NCI-H510A (cell line): ENCODE measurements around the gene FZD8.
"Not testable (repeated sequence)": the region's sequence is repeated elsewhere in the genome, so short reads cannot be mapped to it uniquely, and the experiment has no call there.

ENCODE experiments used
- DNase-seq: peaks from one replicate; lab custom pipeline; 2025; lab: John Stamatoyannopoulos, UW

FZD8 gene, protein sequence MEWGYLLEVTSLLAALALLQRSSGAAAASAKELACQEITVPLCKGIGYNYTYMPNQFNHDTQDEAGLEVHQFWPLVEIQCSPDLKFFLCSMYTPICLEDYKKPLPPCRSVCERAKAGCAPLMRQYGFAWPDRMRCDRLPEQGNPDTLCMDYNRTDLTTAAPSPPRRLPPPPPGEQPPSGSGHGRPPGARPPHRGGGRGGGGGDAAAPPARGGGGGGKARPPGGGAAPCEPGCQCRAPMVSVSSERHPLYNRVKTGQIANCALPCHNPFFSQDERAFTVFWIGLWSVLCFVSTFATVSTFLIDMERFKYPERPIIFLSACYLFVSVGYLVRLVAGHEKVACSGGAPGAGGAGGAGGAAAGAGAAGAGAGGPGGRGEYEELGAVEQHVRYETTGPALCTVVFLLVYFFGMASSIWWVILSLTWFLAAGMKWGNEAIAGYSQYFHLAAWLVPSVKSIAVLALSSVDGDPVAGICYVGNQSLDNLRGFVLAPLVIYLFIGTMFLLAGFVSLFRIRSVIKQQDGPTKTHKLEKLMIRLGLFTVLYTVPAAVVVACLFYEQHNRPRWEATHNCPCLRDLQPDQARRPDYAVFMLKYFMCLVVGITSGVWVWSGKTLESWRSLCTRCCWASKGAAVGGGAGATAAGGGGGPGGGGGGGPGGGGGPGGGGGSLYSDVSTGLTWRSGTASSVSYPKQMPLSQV

DNA sequence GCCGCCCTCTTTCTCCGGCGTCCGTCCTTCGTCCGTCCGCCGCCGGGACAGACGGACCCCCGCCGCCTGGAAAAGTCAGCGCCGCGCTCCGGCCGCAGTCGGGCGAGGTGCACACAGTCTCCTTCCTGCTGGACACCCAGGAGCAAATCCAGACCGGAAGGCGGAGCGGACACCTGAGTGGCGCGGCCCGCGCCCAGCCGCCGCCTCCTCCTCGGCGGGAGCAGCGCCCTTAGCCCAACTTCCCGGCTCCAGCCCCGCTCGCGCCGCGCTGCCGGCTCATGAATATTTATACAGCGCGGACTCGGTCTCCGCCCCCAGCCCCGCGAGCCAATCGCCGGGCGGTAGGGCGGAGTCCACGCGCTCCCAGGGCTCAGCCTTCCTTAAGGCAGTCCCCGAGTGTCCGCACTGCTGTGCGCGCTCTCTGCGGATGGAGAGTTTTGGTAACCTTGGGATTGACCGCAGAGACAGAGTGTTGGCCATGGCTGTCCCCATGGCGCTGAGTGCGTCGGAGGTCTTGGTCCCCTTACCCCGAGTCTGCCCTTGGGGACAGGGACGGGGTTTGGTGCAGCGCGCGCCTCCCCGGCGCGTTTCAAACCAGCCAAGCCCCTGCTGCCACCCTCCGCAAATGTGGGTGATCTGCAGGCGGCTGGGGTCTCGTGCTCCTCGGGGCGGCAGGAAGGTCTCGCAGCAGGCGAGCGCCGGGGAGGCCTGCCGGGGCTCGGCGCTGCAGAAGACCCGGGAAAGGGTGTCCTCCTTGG, at the start of gene FZD8:
Gene FZD8 (minus strand): TSS at position 262 of the 758 bp plus-strand sequence. CDS start 867 bp downstream, outside the sequence.
- DNase-seq: peak; percentile 42

DNA sequence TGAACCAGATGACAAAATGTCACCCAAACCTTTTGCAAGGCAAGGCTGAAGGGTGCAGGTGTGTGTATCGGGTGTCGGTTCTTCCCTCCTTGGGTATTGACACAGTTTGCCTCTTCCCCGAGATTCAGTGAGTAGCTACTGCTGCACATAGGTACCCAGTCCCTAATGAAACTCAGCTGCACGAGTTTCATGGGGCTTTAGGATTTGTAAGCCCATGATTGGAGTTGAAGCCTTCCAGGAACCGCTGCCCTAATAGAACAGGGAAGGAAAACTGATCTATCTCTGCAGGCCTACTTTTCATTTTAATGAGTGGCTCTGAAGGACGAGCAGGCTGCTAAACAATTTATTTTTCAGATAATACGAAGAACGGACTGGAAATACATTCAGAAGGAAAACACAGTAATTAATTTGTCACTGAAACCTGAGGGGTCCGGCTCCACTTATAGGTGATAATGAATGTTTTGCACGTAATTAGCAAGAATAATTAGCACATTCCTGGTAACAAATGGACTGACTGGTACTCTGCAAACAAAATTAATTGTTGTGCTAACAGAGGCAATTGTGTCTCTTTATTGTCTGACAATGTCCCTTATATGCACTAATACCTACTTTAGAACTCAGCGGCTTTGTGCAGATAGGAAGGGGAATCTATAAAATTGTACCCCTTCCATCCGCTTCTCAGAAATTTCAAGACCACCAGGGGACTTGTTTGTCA, 49.6 kb upstream of the FZD8 start:
- no peak for DNase-seq

DNA sequence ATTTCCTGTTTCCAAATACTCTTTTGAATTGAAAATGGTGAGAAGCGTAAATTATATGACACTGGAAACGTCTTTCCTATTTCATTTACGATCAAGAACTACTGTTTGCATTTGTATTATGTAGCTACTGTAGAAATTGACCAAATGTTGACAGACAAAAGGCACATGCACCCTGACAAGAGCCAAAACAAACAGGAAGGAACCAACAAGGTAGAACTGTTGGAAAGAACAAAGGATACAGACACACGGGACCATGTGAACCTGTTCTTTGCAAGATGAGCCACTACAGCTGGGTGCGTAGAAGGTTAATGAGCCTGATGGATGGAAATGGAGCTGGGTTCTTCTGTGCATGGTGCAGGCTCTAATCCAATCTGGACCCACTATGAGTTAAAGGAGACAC, 48.4 kb upstream of the FZD8 start:
- no peak for DNase-seq

DNA sequence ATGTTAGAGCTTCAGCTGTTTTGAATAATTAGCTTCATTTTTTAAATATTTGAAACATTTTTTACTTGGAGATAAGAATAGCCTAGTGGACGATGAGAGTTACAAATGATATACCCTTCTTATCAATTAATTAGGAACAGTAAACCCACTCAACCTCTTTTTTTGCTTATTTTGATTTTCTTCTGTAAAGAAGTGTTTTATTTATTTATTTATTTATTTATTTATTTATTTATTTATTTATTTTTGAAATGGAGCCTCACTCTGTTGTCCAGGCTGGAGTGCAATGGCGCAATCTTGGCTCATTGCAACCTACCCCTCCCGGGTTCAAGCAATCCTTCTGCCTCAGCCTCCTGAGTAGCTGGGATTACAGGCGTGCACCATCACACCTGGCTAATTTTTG, 43.8 kb upstream of the FZD8 start:
- DNase-seq: not testable (repeated sequence)

DNA sequence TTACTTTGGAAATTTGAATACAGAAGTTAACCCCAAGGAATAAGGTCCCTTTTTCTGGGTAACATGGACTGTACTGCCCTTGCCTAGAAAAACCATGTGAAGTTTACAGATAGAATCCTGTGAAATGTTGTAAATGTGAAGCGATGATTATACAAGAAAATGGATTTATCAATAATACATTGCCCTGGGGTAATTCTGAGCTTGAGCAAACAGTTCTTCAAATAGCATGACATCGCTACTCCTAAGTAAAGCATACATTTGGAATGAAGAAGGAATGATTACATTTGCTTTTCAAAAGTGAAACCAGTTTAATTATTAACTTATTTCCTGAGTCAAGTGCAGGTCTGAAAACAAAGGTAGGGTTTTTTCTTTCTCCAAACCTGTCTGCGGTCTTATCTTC, 43.3 kb upstream of the FZD8 start:
- DNase-seq: no peak

DNA sequence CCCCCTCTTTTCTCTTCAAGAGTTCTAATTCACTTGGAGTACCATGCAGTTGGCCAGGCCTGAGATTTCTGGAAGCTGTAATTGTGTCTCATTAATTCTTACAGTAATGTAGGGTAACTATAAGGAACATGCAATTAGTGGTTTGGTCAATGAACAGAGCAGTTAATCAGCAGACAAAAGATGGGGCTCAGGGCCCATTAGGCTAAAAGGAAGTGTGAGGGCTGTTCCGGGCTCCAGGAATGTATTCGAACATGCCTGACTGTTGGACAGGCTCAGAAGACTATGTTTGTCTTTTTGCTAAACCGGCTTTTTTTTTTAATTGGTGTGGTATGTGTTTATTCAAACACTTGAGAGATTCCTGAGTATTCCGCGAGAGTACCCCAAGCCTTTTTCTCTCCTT, 42.5 kb upstream of the FZD8 start:
- DNase-seq: no peak

DNA sequence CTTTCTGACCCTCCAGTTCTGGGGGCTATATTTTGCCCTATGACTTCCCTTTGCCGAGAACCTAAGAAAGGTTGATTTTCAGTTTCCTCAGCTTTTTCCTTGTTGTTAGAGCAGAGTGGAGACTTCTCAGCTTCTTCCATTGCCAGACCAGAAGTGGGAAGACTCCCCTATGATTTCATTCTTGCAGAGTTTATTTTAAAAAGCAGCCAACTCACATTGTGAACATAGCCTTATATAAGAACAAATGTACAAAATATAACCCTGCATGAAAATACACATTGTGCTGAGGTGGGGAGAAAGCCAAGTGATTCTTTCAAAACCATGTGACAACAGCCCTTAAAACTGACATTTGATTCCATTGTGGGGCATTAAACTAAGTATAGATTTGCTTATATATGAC, 33.8 kb upstream of the FZD8 start:
- no peak for DNase-seq

DNA sequence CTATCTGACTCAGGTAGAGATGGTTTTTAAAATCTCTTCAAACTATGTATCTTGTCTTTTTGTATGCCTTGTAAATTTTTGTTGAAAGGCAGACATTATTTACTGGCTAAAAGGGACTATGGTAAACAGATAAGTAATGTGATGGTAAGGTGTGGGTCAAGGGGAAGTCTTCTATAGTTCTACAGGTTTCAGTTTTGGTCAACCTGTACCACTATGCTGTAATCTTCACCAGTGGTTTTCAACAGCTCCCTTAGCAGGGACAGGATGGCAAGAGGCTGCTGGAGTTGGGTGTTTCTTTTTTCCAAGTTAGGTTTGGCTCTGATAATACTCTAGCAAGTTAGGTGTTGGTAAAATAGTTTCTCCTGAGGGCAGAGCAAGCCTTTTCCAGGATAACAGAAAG, 32.7 kb upstream of the FZD8 start:
- DNase-seq: no peak

DNA sequence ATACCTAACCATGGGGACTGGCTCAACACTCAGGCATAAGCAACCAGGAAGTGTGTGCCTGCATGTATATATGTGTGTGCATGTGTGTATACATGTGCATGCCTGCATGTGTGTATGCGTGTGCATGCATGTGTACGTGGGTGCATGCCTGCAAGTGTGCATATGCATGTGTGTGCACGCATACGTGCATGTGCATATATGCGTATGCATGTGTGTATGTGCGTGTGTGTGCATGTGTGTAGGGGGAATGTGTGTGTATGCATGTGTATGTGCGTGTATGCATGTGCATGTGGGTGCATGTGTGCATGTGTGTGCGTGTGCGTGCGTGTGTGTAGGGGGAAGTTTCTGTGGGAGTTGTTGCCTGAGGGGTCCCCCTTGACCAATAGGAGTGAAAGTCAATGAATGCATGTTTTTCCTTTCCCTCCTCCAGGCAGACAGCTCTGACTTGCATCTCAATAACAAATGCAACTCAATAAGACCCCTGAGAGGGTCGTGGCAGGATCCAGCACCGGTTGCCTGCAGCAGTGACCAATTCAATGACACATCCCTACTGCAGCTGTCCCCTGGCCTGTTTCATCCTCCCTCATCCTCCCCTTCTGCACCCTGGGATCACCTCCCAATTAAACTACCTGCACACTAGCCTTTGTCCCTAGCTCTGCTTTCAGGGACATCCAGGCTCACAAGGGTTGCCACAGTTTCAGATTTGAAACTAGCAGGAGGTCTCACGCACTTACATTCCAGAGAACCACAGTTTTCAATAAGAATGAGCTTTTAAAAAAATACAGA, 27.0 kb upstream of the FZD8 start:
- DNase-seq: no peak

DNA sequence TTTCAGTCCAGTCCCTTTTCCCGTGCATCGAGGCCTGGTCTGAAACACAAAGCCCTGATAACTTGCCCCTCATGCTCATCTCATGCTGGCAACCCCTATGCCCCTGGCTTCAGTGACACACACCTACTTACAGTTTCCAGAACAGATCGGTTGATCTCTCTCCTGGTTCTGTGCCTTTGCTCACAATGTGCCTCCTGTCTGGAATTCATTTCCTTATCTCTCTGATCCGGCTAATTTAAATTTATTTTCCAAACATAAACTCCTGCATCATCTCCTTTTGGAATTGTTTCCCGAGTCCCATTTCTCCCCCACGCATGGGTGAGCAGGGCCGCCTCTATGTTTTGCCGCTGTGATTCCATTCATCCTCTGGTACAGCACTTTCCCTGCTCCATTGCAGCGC, 25.9 kb upstream of the FZD8 start:
- no peak for DNase-seq

DNA sequence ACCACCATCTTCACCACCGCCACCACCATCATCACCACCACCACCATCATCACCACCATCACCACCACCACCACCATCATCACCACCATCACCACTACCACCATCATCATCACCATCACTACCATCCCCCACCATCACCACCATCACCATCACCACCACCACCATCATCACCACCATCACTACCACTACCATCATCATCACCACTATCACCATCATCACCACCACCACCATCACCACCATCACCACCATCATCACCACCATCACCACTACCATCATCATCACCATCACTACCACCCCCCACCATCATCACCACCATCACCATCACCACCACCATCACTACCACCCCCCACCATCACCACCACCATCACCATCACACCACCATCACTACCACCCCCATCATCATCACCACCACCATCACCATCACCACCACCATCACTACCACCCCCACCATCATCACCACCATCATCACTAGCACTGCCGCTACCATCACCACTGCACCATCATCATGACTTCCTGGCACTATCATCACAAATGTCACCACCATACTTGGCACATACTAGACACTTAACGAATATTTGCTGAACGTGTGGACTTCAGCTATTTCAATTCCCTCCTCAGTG, 25.3 kb upstream of the FZD8 start:
- no peak for DNase-seq

DNA sequence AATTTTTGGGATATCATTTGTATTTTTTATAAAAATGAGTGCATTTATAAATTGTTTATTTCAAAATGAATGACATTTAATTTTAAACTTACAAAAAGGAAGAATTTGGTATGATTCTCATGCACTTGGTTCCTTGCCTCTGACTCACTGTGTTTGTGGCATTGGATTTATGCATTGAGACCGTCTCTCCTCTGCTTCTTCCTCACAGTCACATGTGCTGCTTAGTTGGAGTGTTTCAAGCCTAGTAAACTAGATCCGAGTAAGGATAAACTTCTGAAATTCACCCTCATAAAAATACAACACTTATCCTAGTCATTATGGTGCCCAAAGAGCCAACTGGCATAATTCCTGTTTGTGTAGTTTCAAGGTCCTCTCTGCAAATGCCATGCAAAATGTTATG, 19.1 kb upstream of the FZD8 start:
- DNase-seq: no peak

DNA sequence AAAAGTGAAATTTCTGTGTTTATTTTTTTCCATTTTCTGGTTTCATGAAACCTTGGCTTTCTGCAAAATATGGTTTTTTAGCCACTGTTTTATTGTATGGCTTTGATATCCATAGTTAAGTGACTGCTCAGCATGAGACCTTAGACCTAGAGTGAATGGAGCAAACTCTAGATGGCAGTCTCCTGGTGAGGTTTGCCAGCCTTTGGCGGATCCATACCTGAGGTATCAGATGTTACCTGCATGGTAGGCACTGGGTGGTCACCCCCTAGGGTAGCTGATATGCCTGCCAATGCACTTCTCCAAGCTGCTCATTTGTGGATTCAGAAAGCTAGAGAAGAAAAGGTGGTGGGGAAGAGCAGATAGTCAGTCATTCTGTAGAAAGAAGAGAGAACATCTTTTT, 17.4 kb upstream of the FZD8 start:
- DNase-seq: no peak

DNA sequence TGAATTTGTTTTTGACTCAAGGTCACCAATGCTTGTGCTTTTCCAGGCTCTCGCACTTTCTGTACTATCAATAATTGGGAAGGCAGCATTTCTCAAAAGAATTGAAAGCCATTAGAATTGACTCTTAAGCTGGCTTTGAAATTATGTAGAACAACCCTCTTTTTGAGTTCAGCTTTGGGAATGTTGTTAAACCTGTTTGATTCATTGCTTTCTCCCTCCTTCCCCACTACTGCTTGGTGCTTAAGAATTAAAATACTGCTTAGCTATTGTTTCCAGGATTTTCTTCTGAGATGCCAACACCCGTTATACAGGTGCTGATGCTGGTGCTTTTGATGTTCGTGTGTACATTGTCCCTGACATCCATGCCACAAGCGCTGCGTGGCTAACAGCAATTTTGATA, 15.5 kb upstream of the FZD8 start:
- DNase-seq: no peak

DNA sequence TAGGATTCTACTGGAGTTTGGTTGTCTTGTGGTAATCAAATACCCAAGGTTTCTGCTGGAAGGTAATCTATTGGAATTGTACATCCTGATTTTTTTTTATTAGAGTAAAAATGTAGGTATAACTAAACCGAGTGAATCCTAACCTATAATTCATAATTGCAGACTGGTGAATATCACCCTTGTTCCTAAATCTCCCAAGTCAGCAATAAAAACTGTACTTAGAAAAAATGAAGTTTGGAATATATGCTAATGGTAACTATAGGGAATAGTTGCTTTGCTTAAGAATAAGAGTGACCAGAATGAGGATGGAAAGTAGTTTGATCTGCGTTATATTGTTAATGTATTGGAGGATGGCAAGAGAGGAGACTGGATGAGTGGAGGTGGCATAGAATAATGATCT, 10.7 kb upstream of the FZD8 start:
- no peak for DNase-seq

DNA sequence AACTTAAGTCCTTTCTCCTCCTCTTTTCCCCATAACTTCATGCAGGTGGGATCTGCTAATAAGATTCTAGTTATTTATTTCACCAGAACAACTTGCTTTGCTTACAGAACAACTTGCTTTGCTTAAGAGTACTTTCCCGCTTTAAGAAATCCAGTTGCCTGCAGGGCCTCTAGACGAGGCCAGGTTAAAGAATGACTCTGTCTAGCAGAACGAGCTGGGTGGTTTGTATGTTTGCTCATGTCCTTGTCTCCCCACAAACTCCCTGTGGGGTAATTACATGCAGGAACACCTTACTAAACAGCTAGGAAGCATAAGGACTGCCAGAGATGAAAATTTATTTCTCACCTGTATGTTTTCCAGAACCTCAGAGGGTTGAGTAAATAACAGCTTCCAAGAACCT, 8.8 kb upstream of the FZD8 start:
- no peak for DNase-seq

DNA sequence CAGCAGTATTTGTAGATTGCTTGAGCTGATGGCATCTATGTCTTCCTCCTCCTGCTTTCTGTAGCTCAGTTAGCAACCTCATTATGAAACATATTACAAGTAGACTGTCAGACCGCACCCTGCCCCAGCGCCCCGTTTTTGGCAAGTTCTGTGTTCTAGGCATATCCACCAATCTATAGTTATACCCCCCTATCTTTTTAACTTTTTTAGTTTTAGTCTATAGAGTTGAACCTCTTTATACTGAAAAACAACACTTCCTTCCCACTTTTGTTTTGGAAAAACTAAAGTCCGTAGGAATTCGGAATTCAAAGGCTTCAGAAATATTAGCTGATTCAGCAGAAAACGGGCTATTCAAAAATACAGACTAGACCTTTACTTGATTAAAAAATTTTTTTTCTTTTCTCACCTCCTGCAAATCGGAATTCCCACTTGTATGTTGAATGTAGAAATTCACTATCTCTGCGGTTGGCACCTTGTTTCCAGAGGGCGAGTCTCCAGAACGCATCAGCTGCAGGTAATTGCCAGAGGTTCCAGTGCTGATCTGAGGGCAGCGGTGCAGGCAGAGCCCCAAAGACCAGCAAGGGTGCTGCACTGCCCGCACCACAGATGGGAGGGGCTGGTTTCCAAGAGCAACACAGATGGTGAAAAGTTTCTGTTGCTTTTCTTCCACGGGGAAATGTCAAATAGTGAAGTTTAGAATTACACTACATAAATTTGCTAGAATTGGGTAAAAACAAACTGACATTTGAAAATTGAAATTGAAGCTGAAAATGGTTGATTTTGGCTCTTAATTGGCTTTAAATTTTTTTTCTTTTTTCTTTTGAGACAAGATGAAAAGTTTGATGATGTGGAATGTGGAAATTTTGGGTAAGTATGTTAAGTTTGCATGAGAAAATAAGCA, 2.2 kb upstream of the FZD8 start:
- no peak for DNase-seq

DNA sequence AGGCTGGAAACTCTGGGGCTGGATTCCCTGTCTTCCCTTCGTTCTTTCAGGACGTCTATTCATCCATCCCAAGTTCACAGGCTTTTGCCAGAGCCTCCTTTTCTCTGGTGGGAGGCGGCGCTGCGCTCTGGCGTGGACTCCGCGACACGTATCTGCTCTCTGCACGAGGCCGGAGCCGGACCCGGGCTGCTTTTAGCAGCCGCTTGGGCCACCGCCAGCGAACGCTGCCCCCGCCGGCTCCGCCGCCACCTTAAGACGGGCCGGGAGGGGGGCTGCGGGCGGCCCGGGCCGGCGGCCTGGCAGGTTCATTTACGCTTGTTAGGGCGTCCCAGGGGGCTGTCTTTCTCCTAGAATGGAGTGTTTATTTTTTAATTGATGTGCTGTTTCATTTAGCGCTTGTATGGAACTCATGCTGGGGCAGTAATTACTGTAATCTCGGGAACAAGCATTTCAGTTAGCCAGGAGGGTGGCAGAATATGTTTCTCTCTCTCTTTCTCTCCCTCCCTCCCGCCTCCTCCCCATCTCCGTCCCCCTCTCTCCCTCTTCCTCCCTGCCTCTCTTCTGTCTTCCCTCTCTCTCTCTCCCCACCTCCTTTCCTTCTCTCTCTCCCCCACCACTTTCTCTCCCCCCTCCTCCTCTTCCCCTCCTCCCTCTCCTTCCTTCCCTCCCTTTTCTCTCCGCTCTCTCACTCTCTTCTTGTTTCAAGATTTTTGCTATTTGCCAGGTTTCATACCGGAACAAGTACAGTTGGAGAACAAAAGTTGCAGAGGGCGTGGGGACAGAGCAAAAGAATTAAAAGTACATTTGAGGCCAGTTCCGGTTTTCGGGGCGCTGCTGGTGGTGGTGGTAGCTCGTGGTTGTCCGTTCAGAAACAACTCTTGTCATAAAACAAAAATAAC, 1.3 kb upstream of the FZD8 start:
- DNase-seq: no peak

DNA sequence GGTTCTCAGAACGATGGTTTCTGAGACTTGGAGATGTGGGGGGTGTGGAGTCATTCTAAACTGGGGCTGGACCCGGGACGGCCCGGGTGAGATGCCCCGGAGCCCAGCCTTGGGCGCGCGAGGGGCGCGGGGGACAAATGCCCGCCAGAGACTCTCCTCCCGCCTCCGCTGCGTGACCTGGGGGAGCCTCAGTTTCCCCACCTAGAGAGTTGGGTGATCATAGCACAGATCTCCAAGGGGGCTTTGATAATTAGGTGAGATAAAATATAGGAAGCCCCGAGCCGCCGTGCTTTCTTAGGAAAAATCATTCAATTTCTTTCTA, 658 bp upstream of the FZD8 start:
- no peak for DNase-seq
